Activated T-cell treated with anti-CD3 and anti-CD28 coated beads, Interleukin-2, amount 50 U/mL, for 24 hours (primary cell): ENCODE results near the gene ACOX1.
A peak's percentile ranks its signal among the peaks of the same experiment; 100 is the strongest.
"Not testable (repeated sequence)": the region's sequence is repeated elsewhere in the genome, so short reads cannot be mapped to it uniquely, and the experiment has no call there.

Experiments used
- DNase-seq: peaks from one replicate; pipeline ENCODE4 v3.0.0-alpha.2; 2020
- H3K27ac Mint-ChIP-seq: 2 replicates; pipeline ENCODE4 v1.8.0; 2020; ENCODE audit warnings: mild to moderate bottlenecking, mixed read lengths
- H3K27me3 Mint-ChIP-seq: 2 replicates; pipeline ENCODE4 v1.8.0; 2020; ENCODE audit warnings: mixed read lengths
- H3K36me3 Mint-ChIP-seq: 2 replicates; pipeline ENCODE4 v1.8.0; 2020; ENCODE audit warnings: low read depth, mixed read lengths
- H3K4me1 Mint-ChIP-seq: 2 replicates; pipeline ENCODE4 v1.8.0; 2020; ENCODE audit warnings: low read depth, mixed read lengths
- H3K4me3 Mint-ChIP-seq: 2 replicates; pipeline ENCODE4 v1.8.0; 2020; ENCODE audit warnings: mild to moderate bottlenecking, moderate library complexity, mixed read lengths
- H3K9me3 Mint-ChIP-seq: 2 replicates; pipeline ENCODE4 v1.8.0; 2020; ENCODE audit warnings: mixed read lengths

Gene ACOX1

GRCh38 chr17:75979705-75980187 lies 780 bp upstream of the ACOX1 start:
- Mint-ChIP-seq H3K9me3 (no peaks in the 10 kb centered on the region), H3K4me3 (peak overlapping the region; percentile 97), H3K4me1 (peaks cover 45% of the 10 kb centered on the region), H3K27ac (peak overlapping the region; percentile 99), H3K36me3 (peaks cover 29% of the 10 kb centered on the region), H3K27me3 (no peaks in the 10 kb centered on the region)
- DNase-seq: no peak

GRCh38 chr17:75976175-75976848 lies 2.7 kb downstream of the ACOX1 start:
- Mint-ChIP-seq H3K9me3 (no peaks in the 10 kb centered on the region), H3K36me3 (peaks cover 48% of the 10 kb centered on the region), H3K27me3 (no peaks in the 10 kb centered on the region), H3K27ac (peak overlapping the region; percentile 55), H3K4me3 (peak overlapping the region; percentile 41), H3K4me1 (peaks cover 50% of the 10 kb centered on the region)
- no peak for DNase-seq

GRCh38 chr17:75975757-75976174 lies 3.2 kb downstream of the ACOX1 start:
- Mint-ChIP-seq H3K4me1 (peaks cover 48% of the 10 kb centered on the region), H3K36me3 (peaks cover 51% of the 10 kb centered on the region), H3K27ac (peak overlapping the region; percentile 55), H3K27me3 (no peaks in the 10 kb centered on the region), H3K9me3 (no peaks in the 10 kb centered on the region), H3K4me3 (no peak overlapping the region)
- no peak for DNase-seq

- not testable (repeated sequence) for H3K27ac Mint-ChIP-seq, H3K4me3 Mint-ChIP-seq, H3K9me3 Mint-ChIP-seq, DNase-seq, H3K27me3 Mint-ChIP-seq
- Mint-ChIP-seq H3K36me3 (peaks cover 56% of the 10 kb centered on the region), H3K4me1 (peaks cover 48% of the 10 kb centered on the region)
Observed at GRCh38 chr17:75975187-75975586, 3.8 kb downstream of the ACOX1 start.

GRCh38 chr17:75970626-75971025 lies 8.3 kb downstream of the ACOX1 start:
- DNase-seq: no peak
- no peaks in the 10 kb centered on the region for H3K9me3 Mint-ChIP-seq
- H3K36me3 Mint-ChIP-seq: peaks cover 37% of the 10 kb centered on the region
- peaks cover 24% of the 10 kb centered on the region for H3K4me1 Mint-ChIP-seq
- H3K27ac Mint-ChIP-seq: no peak overlapping the region
- H3K27me3 Mint-ChIP-seq: no peaks in the 10 kb centered on the region
- H3K4me3 Mint-ChIP-seq: no peak overlapping the region

- Mint-ChIP-seq H3K27ac (no peak overlapping the region), H3K9me3 (no peaks in the 10 kb centered on the region)
- DNase-seq: no peak
Observed at GRCh38 chr17:75970011-75970523, 8.9 kb downstream of the ACOX1 start.

GRCh38 chr17:75969044-75969443 lies 9.9 kb downstream of the ACOX1 start:
- H3K4me1 Mint-ChIP-seq: peaks cover 22% of the 10 kb centered on the region
- not testable (repeated sequence) for H3K4me3 Mint-ChIP-seq, H3K9me3 Mint-ChIP-seq, H3K27me3 Mint-ChIP-seq, H3K27ac Mint-ChIP-seq, DNase-seq
- peaks cover 42% of the 10 kb centered on the region for H3K36me3 Mint-ChIP-seq

More at GRCh38 chr17:75970011-75970523, 8.9 kb downstream of the ACOX1 start:
- H3K4me1 Mint-ChIP-seq: peaks cover 21% of the 10 kb centered on the region
- peaks cover 37% of the 10 kb centered on the region for H3K36me3 Mint-ChIP-seq
- H3K4me3 Mint-ChIP-seq: no peak overlapping the region
- H3K27me3 Mint-ChIP-seq: no peaks in the 10 kb centered on the region

- DNase-seq: no peak
- no peaks in the 10 kb centered on the region for H3K27me3 Mint-ChIP-seq
Observed at GRCh38 chr17:75965468-75965867, 13.5 kb downstream of the ACOX1 start.

GRCh38 chr17:75959839-75960511 lies 19.0 kb downstream of the ACOX1 start:
- peaks cover 8% of the 10 kb centered on the region for H3K4me1 Mint-ChIP-seq
- no peak overlapping the region for H3K27ac Mint-ChIP-seq
- no peak for DNase-seq
- no peaks in the 10 kb centered on the region for H3K27me3 Mint-ChIP-seq
- H3K36me3 Mint-ChIP-seq: peaks cover 42% of the 10 kb centered on the region
- no peak overlapping the region for H3K4me3 Mint-ChIP-seq
- H3K9me3 Mint-ChIP-seq: no peaks in the 10 kb centered on the region

More at GRCh38 chr17:75965468-75965867, 13.5 kb downstream of the ACOX1 start:
- no peak overlapping the region for H3K4me3 Mint-ChIP-seq
- H3K9me3 Mint-ChIP-seq: no peaks in the 10 kb centered on the region
- H3K27ac Mint-ChIP-seq: no peak overlapping the region
- peaks cover 15% of the 10 kb centered on the region for H3K4me1 Mint-ChIP-seq
- peaks cover 25% of the 10 kb centered on the region for H3K36me3 Mint-ChIP-seq

- no peak overlapping the region for H3K4me3 Mint-ChIP-seq
- no peak for DNase-seq
- H3K36me3 Mint-ChIP-seq: peaks cover 41% of the 10 kb centered on the region
Observed at GRCh38 chr17:75959051-75959838, 19.7 kb downstream of the ACOX1 start.

GRCh38 chr17:75950855-75951554 lies 28.0 kb downstream of the ACOX1 start:
- H3K27me3 Mint-ChIP-seq: no peaks in the 10 kb centered on the region
- no peak overlapping the region for H3K27ac Mint-ChIP-seq
- H3K36me3 Mint-ChIP-seq: peaks cover 78% of the 10 kb centered on the region
- H3K4me3 Mint-ChIP-seq: no peak overlapping the region
- H3K9me3 Mint-ChIP-seq: no peaks in the 10 kb centered on the region
- no peak for DNase-seq
- H3K4me1 Mint-ChIP-seq: no peaks in the 10 kb centered on the region

More at GRCh38 chr17:75959051-75959838, 19.7 kb downstream of the ACOX1 start:
- H3K4me1 Mint-ChIP-seq: peaks cover 6% of the 10 kb centered on the region
- H3K27ac Mint-ChIP-seq: no peak overlapping the region
- no peaks in the 10 kb centered on the region for H3K9me3 Mint-ChIP-seq
- H3K27me3 Mint-ChIP-seq: no peaks in the 10 kb centered on the region

GRCh38 chr17:75950421-75950820 lies 28.5 kb downstream of the ACOX1 start:
- Mint-ChIP-seq H3K27me3 (no peaks in the 10 kb centered on the region), H3K36me3 (peaks cover 77% of the 10 kb centered on the region), H3K27ac (no peak overlapping the region), H3K4me1 (no peaks in the 10 kb centered on the region), H3K9me3 (no peaks in the 10 kb centered on the region), H3K4me3 (no peak overlapping the region)
- DNase-seq: no peak

GRCh38 chr17:75945211-75945610 lies 33.8 kb downstream of the ACOX1 start:
- Mint-ChIP-seq H3K9me3 (no peaks in the 10 kb centered on the region), H3K4me1 (peaks cover 13% of the 10 kb centered on the region), H3K27ac (no peak overlapping the region), H3K36me3 (peaks cover 49% of the 10 kb centered on the region), H3K27me3 (no peaks in the 10 kb centered on the region), H3K4me3 (no peak overlapping the region)
- DNase-seq: no peak

- no peak for DNase-seq
- H3K4me1 Mint-ChIP-seq: peaks cover 15% of the 10 kb centered on the region
- no peaks in the 10 kb centered on the region for H3K9me3 Mint-ChIP-seq
- H3K4me3 Mint-ChIP-seq: no peak overlapping the region
- H3K36me3 Mint-ChIP-seq: peaks cover 33% of the 10 kb centered on the region
- no peak overlapping the region for H3K27ac Mint-ChIP-seq
- H3K27me3 Mint-ChIP-seq: no peaks in the 10 kb centered on the region
Observed at GRCh38 chr17:75943491-75943890, 35.5 kb downstream of the ACOX1 start.
